Measurements from ENCODE around the gene UBL3. TPM values are rescaled to one million over a fixed set of nuclear protein-coding genes. Genes with fewer than 3 reads are reported as not detected.

UBL3 gene
- total and polyA plus RNA-seq, 2 donors from 2014 or later: 18.1 to 34.1 TPM

DNA sequence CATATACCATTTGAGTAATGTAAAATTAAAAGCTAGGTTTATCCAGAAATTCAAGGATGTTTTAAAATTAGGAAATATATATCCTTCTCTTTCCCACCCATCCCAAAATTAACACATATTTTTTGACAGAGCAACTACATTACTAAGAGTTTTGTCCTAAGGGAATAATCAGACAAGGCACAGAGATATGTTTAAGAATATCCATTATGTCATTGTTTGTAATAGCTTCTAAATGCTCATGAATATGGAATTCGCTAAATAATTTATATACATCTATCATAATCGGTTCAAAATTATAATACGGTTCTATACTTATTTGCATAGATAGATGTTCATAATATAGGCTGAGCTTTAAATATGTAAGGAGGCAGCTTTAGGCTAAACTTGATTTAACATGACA lies 9.8 kb downstream of the UBL3 start:
- TF ChIP-seq CTCF (IDR thresholded peaks at IDR 0.05; ENCODE audit: borderline replicate concordance, extremely low read depth, insufficient read depth): no peak
- no peaks in the 10 kb centered on the region for H3K27me3 ChIP-seq (ENCODE audit: control insufficient read depth, insufficient read depth, low read length)
- no peak overlapping the region for H3K27ac ChIP-seq (ENCODE audit: low read depth in 2 of 2, low read length in 2 of 2)
- intact Hi-C loops (cut with DNase I): no loop called here
- peaks cover 0 to 3% (median 2%) of the 10 kb centered on the region in 3 donors for H3K4me1 ChIP-seq (ENCODE audit: control insufficient read depth in 2 of 3, insufficient read depth in 2 of 3, low read depth in 1 of 3, low read length in 3 of 3)
- no peaks in the 10 kb centered on the region for H3K36me3 ChIP-seq (ENCODE audit: control insufficient read depth in 2 of 3, insufficient read depth in 3 of 3, low read length in 3 of 3)
- no peak for DNase-seq
- no peaks in the 10 kb centered on the region for H3K9me3 ChIP-seq (ENCODE audit: control insufficient read depth in 2 of 3, insufficient read depth in 1 of 3, low read length in 3 of 3)
- peak; percentile 6 for FAIRE-seq
- H3K9ac ChIP-seq (ENCODE audit: low read length in 3 of 3): no peak overlapping the region
- H3K4me3 ChIP-seq (ENCODE audit: low read length in 3 of 3): no peak overlapping the region

DNA sequence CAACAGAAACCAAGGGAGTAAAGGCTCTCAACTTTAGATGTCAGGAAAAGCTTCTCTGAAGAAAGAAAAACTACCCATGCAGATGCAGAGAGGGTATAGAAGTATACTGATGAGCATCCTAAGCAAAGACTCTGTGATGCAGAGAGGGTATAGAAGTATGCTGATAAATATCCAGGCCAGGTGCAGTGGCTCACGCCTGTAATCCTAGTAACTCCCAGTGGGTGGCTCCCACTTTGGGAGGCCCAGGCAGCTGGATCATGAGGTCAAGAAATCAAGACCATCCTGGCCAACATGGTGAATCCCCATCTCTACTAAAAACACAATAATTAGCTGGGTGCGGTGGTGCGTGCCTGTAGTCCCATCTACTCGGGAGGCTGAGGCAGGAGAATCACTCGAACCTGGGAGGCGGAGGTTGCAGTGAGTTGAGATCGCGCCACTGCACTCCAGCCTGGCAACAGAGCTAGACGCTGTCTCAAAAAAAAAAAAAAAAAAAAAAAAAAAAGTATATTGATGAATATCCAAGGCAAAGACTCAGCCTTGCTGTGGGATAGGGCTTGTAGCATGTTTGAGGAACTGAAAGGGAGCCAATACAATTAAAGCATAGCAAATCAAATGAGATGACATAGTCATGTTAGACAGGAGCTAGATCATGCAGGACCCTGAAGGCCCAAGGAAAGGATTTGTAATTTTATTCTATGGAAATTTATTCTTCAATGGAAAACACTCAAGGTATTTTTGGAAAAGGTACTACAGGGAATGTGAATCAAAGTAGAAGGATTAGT lies 14.9 kb downstream of the UBL3 start:
- FAIRE-seq (no peak), DNase-seq (peak in 1 of 5 donors; percentile 35)
- no peaks in the 10 kb centered on the region for H3K27me3 ChIP-seq (ENCODE audit: control insufficient read depth, insufficient read depth, low read length)
- intact Hi-C loops (cut with DNase I): no loop called here
- H3K9me3 ChIP-seq (ENCODE audit: control insufficient read depth in 2 of 3, insufficient read depth in 1 of 3, low read length in 3 of 3): no peaks in the 10 kb centered on the region
- no peak overlapping the region for H3K4me3 ChIP-seq (ENCODE audit: low read length in 3 of 3)
- H3K9ac ChIP-seq (ENCODE audit: low read length in 3 of 3): no peak overlapping the region
- TF ChIP-seq CTCF (IDR thresholded peaks at IDR 0.05; ENCODE audit: borderline replicate concordance, extremely low read depth, insufficient read depth): no peak
- no peaks in the 10 kb centered on the region for H3K36me3 ChIP-seq (ENCODE audit: control insufficient read depth in 2 of 3, insufficient read depth in 3 of 3, low read length in 3 of 3)
- no peak overlapping the region for H3K27ac ChIP-seq (ENCODE audit: low read depth in 2 of 2, low read length in 2 of 2)
- H3K4me1 ChIP-seq (ENCODE audit: control insufficient read depth in 2 of 3, insufficient read depth in 2 of 3, low read depth in 1 of 3, low read length in 3 of 3): peaks cover 0 to 4% (median 0%) of the 10 kb centered on the region in 3 donors

DNA sequence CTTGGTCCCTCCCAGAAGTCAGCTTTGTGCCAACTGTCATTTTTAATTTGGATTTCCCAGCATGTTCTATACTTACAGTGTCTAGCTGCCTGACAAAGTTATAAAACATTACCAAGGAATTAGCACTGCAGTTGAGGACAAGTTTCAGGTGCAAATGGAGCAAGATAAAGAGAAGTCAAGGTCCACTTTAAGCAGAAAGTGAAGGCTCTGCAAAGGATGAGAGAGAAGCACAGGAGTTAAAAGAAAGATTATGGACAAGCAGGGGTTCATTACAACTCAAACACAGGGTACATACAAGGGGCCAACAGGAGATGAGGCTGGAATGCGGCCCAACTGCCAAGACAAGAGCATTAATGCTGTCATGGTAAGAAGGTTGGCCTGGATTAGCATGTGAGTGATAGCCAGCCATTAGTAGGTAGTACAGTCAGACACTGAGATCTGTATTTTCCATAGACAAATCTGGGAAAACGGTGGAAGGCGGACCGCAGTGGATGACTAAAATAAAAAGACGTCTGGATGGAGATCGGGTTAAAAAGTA lies 17.6 kb downstream of the UBL3 start:
- H3K9me3 ChIP-seq (ENCODE audit: control insufficient read depth in 2 of 3, insufficient read depth in 1 of 3, low read length in 3 of 3): no peaks in the 10 kb centered on the region
- peaks cover 0 to 5% (median 0%) of the 10 kb centered on the region in 3 donors for H3K4me1 ChIP-seq (ENCODE audit: control insufficient read depth in 2 of 3, insufficient read depth in 2 of 3, low read depth in 1 of 3, low read length in 3 of 3)
- no peak for DNase-seq
- no peak overlapping the region for H3K27ac ChIP-seq (ENCODE audit: low read depth in 2 of 2, low read length in 2 of 2)
- no peak for TF ChIP-seq CTCF (IDR thresholded peaks at IDR 0.05; ENCODE audit: borderline replicate concordance, extremely low read depth, insufficient read depth)
- no peaks in the 10 kb centered on the region for H3K36me3 ChIP-seq (ENCODE audit: control insufficient read depth in 2 of 3, insufficient read depth in 3 of 3, low read length in 3 of 3)
- H3K4me3 ChIP-seq (ENCODE audit: low read length in 3 of 3): no peak overlapping the region
- intact Hi-C loops (cut with DNase I): no loop called here
- H3K27me3 ChIP-seq (ENCODE audit: control insufficient read depth, insufficient read depth, low read length): no peaks in the 10 kb centered on the region
- H3K9ac ChIP-seq (ENCODE audit: low read length in 3 of 3): no peak overlapping the region
- no peak for FAIRE-seq

Data from kidney (tissue), 14 donors.